Fibroblast of the aortic adventitia (primary cell): ENCODE data around the gene SPATC1L. TPM values are rescaled to one million over a fixed set of nuclear protein-coding genes. Genes with fewer than 3 reads are reported as not detected.
"Not testable (repeated sequence)": the region's sequence is repeated elsewhere in the genome, so short reads cannot be mapped to it uniquely, and the experiment has no call there.

Source experiments
- DNase-seq: peaks from one replicate; pipeline ENCODE4 v3.0.0-alpha.2; 2010; ENCODE audit warnings: low read depth
- H3K4me3 ChIP-seq: 2 replicates; pipeline ENCODE4 v1.5.1; 2011; ENCODE audit warnings: low read depth, mild to moderate bottlenecking, control low read depth, low read length, moderate library complexity
- CTCF ChIP-seq: IDR thresholded peaks from 2 replicates; pipeline ENCODE4 v1.5.1; 2011; ENCODE audit warnings: mild to moderate bottlenecking, low read length, control low read depth, inconsistent platforms; ENCODE audit not compliant: insufficient read depth
- total RNA-seq: library from RNA; depleted of rRNA; stranded (reverse); fragments of >200 nt; gene quantifications from 2 replicates; pipeline ENCODE4 v1.2.3, GENCODE V29; 2012; ENCODE audit warnings: low replicate concordance

The SPATC1L gene
- total RNA-seq, 1 donor = 9.4 TPM

GRCh38 chr21:46184625-46185555 lies 631 bp upstream of the SPATC1L start:
- no peak for TF ChIP-seq CTCF
- H3K4me3 ChIP-seq = peak overlapping the region; percentile 76
- peak; percentile 90 for DNase-seq

- H3K4me3 ChIP-seq = peak overlapping the region; percentile 89
- not testable (repeated sequence) for DNase-seq
These were observed 836 bp downstream of the SPATC1L start for GRCh38 chr21:46183337-46183909.

DNA sequence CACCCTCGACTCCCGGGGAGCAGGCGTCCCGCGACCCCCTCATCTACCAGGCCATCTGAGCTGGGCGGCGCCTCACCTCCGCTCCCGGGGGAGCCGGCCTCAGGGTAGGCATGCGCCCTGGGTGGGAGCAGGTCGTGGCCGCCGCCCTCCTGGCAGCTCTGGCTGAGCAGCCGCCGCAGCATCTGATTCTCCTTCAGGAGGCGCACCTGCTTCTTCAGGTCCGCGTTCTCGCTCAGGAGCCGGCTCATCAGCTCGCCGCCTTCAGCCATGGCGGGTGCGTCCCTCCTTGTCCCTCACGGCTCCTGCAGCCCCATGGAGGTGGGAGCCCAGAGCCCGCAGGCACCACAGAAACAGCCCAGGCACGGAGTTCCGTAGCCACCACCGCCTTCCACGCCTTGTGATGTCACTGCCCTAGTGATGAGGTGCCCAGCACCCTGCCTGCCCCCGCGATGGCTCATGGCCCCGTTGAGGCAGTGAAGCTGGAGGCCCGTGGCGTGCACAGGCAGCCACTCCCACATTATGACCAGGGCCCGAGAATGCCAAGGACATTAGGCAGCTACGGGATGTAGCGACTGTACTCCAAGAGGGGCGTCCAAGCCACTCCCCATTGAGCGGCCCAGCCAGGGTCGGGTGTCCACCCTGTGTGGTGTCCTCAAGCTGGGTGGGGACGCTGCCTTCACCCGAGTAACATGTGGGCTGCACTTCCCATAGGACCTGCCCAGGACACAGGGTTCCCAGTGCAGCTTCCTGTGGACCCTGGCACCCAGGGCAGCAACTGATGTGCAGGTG lies 1.5 kb downstream of the SPATC1L start:
- DNase-seq = peak; percentile 15
- TF ChIP-seq CTCF = no peak
- H3K4me3 ChIP-seq = peak overlapping the region; percentile 5

GRCh38 chr21:46181953-46182547 lies 2.2 kb downstream of the SPATC1L start:
- DNase-seq = no peak
- H3K4me3 ChIP-seq = no peak overlapping the region
- TF ChIP-seq CTCF = no peak

DNA sequence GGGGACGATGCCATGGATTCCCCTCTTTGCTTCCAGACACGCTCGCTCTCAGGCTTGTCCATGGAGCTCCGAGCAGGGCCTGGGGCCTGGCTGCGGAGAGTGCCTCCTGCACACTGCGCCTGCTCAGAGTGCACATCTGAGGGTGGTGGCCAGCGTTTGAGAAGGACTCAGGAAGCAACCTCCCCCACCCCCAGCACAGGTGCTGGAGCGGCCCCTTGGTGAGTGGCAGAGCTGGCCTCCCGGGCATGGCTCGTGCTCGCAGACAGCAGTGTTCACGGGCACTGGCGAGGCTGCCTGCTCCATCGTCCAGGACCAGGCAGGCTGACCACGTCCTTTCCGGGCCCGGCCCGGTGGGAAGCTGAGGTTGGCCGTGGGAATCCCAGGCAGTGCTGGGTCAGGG lies 2.8 kb downstream of the SPATC1L start:
- TF ChIP-seq CTCF = no peak
- no peak for DNase-seq
- H3K4me3 ChIP-seq = no peak overlapping the region

DNA sequence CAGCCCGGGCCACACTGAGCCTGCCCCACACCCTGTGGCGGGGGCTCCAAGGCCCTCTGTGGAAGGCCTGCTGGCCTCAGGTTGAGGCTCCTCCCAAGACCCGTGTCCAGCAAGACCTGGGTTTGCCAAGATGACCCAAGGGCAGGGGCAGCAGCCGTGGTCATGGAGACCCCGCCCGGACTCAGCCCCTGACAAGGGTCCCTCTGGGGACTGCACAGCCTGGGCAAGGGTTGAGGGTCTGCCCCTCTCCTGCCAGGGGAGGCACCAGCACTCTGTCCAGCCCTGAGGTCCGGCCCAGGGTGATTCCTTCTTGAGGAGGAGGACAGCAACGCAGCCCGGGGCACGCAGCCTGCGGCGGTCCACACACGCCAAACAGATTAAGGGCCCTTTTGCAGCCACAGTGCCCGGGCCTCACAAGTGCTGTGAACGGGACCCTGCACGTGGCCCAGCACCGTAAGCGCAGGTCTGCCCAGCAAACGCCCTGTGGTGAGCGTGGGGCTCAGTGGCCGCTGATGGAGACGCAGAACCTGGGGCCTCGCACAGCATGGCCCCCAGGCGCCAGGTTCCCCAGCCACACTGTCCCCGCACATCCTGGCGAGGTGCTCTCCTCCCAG lies 3.4 kb downstream of the SPATC1L start:
- TF ChIP-seq CTCF = no peak
- no peak overlapping the region for H3K4me3 ChIP-seq

More for the DNA sequence above, 3.4 kb downstream of the SPATC1L start:
- DNase-seq = no peak
